PC-3 (cell line): ENCODE data around the gene KCNK4. TPM values are rescaled to one million over a fixed set of nuclear protein-coding genes. Genes with fewer than 3 reads are reported as not detected.

Experiments used
- ATAC-seq: fragments of 200-7000 bp; cut with Tn5 transposase; 2 replicates; pipeline ENCODE4 v1.9.1; 2020; ENCODE audit warnings: mild to moderate bottlenecking, moderate library complexity
- BruUV-seq: library from RNA; stranded (reverse); fragments of 400-500 nt; replicated peaks from 2 replicates; lab custom pipeline; 2021; lab: Mats Ljungman, UMichigan
- CTCF ChIA-PET: fragments of 300-600 bp; sonication (Branson Sonifier 250); formaldehyde crosslinking; loops from one replicate; lab custom pipeline; 2022; ENCODE audit warnings: antibody characterized with exemption; lab: Charles Lee
- POLR2A ChIA-PET: fragments of 300-600 bp; sonication (Branson Sonifier 250); formaldehyde crosslinking; loops from one replicate; lab custom pipeline; 2022; ENCODE audit warnings: antibody characterized with exemption; ENCODE audit not compliant: unreplicated experiment; lab: Charles Lee
- DNase-seq: peaks from one replicate; pipeline ENCODE4 v3.0.0-alpha.2; 2015
- H2AFZ ChIP-seq: fragments of 300-600 bp; sonication (generic); 2 replicates; pipeline ENCODE4 v1.6.0; 2016; ENCODE audit warnings: antibody characterized with exemption, low read length
- H3F3A ChIP-seq: fragments of 300-600 bp; sonication (generic); one replicate; pipeline ENCODE4 v1.6.0; 2017; ENCODE audit warnings: antibody characterized with exemption, low read length, control low read depth, mild to moderate bottlenecking; ENCODE audit not compliant: unreplicated experiment
- H3K27ac ChIP-seq: fragments of 300-600 bp; sonication (generic); 2 replicates; pipeline ENCODE4 v1.5.1; 2016; ENCODE audit warnings: mild to moderate bottlenecking, low read length
- H3K27me3 ChIP-seq: fragments of 300-600 bp; sonication (generic); 2 replicates; pipeline ENCODE4 v1.6.1; 2016; ENCODE audit warnings: low read length, mixed read lengths
- H3K36me3 ChIP-seq: fragments of 300-600 bp; sonication (generic); 2 replicates; pipeline ENCODE4 v1.6.1; 2016; ENCODE audit warnings: low read depth, mixed run types, low read length, mixed read lengths
- H3K4me1 ChIP-seq: fragments of 300-600 bp; sonication (generic); 2 replicates; pipeline ENCODE4 v1.5.1; 2016; ENCODE audit warnings: low read length; ENCODE audit not compliant: insufficient read depth
- H3K4me2 ChIP-seq: fragments of 300-600 bp; sonication (generic); 2 replicates; pipeline ENCODE4 v1.6.0; 2016; ENCODE audit warnings: low read length
- H3K4me3 ChIP-seq: fragments of 300-600 bp; sonication (generic); 2 replicates; pipeline ENCODE4 v1.5.1; 2016; ENCODE audit warnings: mild to moderate bottlenecking, low read length, mixed read lengths
- H3K79me2 ChIP-seq: fragments of 300-600 bp; sonication (generic); 2 replicates; pipeline ENCODE4 v1.6.1; 2017; ENCODE audit warnings: low read length, mixed read lengths
- H3K9ac ChIP-seq: fragments of 300-600 bp; sonication (generic); 2 replicates; pipeline ENCODE4 v1.6.0; 2016; ENCODE audit warnings: mild to moderate bottlenecking, low read length
- H3K9me2 ChIP-seq: fragments of 300-600 bp; sonication (generic); replicated peaks from 2 replicates; pipeline ENCODE4 v1.6.1; 2016; ENCODE audit warnings: mixed run types, low read length, mixed read lengths
- H3K9me3 ChIP-seq: fragments of 300-600 bp; sonication (generic); 2 replicates; pipeline ENCODE4 v1.6.1; 2016; ENCODE audit warnings: low read length, mixed read lengths
- H4K20me1 ChIP-seq: fragments of 300-600 bp; sonication (generic); 2 replicates; pipeline ENCODE4 v1.6.1; 2016; ENCODE audit warnings: low read length, mixed read lengths
- EZH2 ChIP-seq: fragments of 300-600 bp; sonication (generic); IDR thresholded peaks from one replicate; pipeline ENCODE4 v1.6.1; 2017; ENCODE audit warnings: antibody characterized with exemption, mild to moderate bottlenecking, low read length; ENCODE audit not compliant: unreplicated experiment
- EZH2phosphoT487 ChIP-seq: fragments of 300-600 bp; sonication (generic); IDR thresholded peaks from 2 replicates; pipeline ENCODE4 v1.6.1; 2018; ENCODE audit warnings: mild to moderate bottlenecking, antibody characterized with exemption, low read length, borderline replicate concordance
- intact Hi-C: fragments of 100-400 bp; cut with micrococcal nuclease; formaldehyde crosslinking; loops from 2 replicates; pipeline ENCODE4 v1.9.0; 2023
- total RNA-seq: library from RNA; depleted of rRNA; stranded (reverse); fragments of >200 nt; gene quantifications from 2 replicates; pipeline ENCODE4 v1.2.3, GENCODE V29; 2014
- TF ChIP-seq, protein P1 (sequence below): fragments of 300-600 bp; sonication (generic); conservative IDR thresholded peaks from 2 replicates; pipeline ENCODE4 v1.5.1; 2017; ENCODE audit warnings: antibody characterized with exemption, low read depth, mild to moderate bottlenecking, low read length

The KCNK4 gene
- total RNA-seq, 1 experiment from 2014 or later = 1.2 TPM

DNA sequence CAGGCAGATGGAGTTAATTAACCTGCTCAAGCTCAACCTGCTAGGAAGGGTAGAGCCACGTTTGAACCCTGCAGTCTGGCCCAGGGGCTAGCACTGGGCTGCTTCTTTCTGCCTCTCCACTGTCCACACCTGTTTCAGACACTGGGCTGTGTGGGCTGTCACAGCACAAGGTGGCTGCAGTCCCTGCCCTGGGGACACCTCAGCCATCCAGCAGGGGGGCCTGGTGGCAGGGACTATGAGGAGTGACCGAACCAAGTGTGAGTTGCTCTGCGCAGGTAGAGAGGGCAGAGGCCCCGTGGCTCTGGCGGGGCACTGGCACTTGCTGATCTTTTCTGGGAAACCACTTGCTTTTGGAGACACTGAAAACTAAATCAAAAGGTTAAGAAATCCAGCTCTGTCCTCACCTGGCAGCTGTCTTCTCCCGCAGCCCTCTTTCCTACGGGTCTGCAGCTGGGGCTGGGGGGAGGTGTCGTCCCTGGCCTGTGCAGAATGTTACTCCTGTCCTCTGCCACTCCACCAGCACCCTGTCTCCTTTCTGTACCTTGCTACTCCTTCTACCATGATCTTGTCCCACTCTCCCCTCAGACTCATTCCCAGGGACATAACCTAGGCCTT is 12.4 kb upstream of the KCNK4 start:
- H3K36me3 ChIP-seq = peaks cover 8% of the 10 kb centered on the region
- H3K9me3 ChIP-seq = no peaks in the 10 kb centered on the region
- no peak for ATAC-seq
- BruUV-seq = no TSS peak
- CTCF ChIA-PET = no interaction called here
- DNase-seq = no peak
- POLR2A ChIA-PET = interaction anchor here (0.5 to 0.7 kb wide), 2 partner anchors 8 to 31 kb away, joined by 3 to 5 read pairs; no protein-coding TSS in a partner anchor
- no peak overlapping the region for H2AFZ ChIP-seq
- H3K4me1 ChIP-seq = peaks cover 27% of the 10 kb centered on the region
- TF ChIP-seq EZH2 = no peak
- TF ChIP-seq, protein P1, sequence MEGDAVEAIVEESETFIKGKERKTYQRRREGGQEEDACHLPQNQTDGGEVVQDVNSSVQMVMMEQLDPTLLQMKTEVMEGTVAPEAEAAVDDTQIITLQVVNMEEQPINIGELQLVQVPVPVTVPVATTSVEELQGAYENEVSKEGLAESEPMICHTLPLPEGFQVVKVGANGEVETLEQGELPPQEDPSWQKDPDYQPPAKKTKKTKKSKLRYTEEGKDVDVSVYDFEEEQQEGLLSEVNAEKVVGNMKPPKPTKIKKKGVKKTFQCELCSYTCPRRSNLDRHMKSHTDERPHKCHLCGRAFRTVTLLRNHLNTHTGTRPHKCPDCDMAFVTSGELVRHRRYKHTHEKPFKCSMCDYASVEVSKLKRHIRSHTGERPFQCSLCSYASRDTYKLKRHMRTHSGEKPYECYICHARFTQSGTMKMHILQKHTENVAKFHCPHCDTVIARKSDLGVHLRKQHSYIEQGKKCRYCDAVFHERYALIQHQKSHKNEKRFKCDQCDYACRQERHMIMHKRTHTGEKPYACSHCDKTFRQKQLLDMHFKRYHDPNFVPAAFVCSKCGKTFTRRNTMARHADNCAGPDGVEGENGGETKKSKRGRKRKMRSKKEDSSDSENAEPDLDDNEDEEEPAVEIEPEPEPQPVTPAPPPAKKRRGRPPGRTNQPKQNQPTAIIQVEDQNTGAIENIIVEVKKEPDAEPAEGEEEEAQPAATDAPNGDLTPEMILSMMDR = no peak
- TF ChIP-seq EZH2phosphoT487 = no peak
- intact Hi-C loops = no loop called here
- H3K27me3 ChIP-seq = no peaks in the 10 kb centered on the region
- H4K20me1 ChIP-seq = no peaks in the 10 kb centered on the region
- no peaks in the 10 kb centered on the region for H3F3A ChIP-seq
- no peak overlapping the region for H3K9ac ChIP-seq
- no peak overlapping the region for H3K4me3 ChIP-seq
- H3K4me2 ChIP-seq = no peak overlapping the region
- no peaks in the 10 kb centered on the region for H3K9me2 ChIP-seq
- peaks cover 9% of the 10 kb centered on the region for H3K79me2 ChIP-seq
- H3K27ac ChIP-seq = no peak overlapping the region

DNA sequence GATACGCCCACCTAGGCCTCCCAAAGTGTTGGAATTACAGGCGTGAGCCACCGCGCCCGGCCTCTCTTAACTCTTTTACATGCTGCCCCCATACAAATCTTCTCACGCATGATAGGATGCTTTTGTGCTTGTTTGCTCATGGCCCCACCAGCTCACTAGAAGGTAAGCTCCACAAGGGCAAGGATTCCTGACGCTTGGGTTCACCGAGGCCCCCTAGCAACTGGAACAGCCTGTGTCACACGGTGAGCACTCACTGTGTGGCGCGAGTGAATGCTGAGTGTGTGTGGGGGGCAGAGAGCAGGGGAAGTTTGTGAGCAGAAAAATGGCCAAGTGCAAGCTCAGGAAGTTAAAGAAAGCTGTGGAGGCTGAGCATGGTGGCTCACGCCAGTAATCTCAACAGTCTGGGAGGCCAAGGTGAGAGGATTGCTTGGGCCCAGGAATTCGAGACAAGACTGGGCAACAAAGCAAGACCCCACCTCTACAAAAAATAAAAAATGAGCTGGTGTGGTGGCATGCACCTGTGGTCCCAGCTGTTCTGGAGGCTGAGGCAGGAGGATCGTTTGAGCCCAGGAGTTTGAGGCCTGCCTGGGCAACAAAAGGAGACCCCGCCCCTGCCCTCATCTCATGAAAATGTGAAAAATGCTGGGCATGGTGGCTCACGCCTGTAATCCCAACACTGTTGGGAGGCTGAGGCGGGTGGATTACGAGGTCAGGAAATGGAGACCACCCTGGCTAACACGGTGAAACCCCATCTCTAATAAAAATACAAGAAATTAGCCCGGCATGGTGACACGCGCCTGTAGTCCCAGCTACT is 8.9 kb upstream of the KCNK4 start:
- H3K4me1 ChIP-seq = peaks cover 21% of the 10 kb centered on the region
- no peak overlapping the region for H2AFZ ChIP-seq
- no peaks in the 10 kb centered on the region for H4K20me1 ChIP-seq
- H3K9me3 ChIP-seq = no peaks in the 10 kb centered on the region
- peaks cover 22% of the 10 kb centered on the region for H3K79me2 ChIP-seq
- CTCF ChIA-PET = interaction anchor here (0.7 kb wide), 1 partner anchor 73 kb away, joined by 17 read pairs; no protein-coding TSS in a partner anchor
- H3K27me3 ChIP-seq = no peaks in the 10 kb centered on the region
- POLR2A ChIA-PET = interaction anchor here (0.6 kb wide), 1 partner anchor 17 kb away, joined by 3 read pairs; no protein-coding TSS in a partner anchor
- H3K9ac ChIP-seq = no peak overlapping the region
- intact Hi-C loops = no loop called here
- no peaks in the 10 kb centered on the region; the same call in 1 of the 2 replicates for H3K36me3 ChIP-seq
- H3K4me3 ChIP-seq = no peak overlapping the region
- no peak overlapping the region for H3K27ac ChIP-seq
- DNase-seq (no peak), ATAC-seq (no peak)
- H3K9me2 ChIP-seq = no peaks in the 10 kb centered on the region
- TF ChIP-seq, protein P1 = no peak
- TF ChIP-seq EZH2 = no peak
- TF ChIP-seq EZH2phosphoT487 = no peak
- no peaks in the 10 kb centered on the region for H3F3A ChIP-seq
- no peak overlapping the region for H3K4me2 ChIP-seq
- BruUV-seq = no TSS peak
